DND-41 (cell line): ENCODE data around the gene CYP4A22.

Experiments used
- EZH2 ChIP-seq: IDR thresholded peaks from 3 replicates; pipeline ENCODE4 v1.6.1; 2012; ENCODE audit warnings: borderline replicate concordance, low read depth, mild to moderate bottlenecking, moderate library complexity, low read length, inconsistent platforms; ENCODE audit not compliant: severe bottlenecking
- TF ChIP-seq, protein P1 (sequence below): IDR thresholded peaks from 2 replicates; pipeline ENCODE4 v1.5.1; 2012; ENCODE audit warnings: borderline replicate concordance, low read length, moderate library complexity, mild to moderate bottlenecking; ENCODE audit not compliant: poor library complexity, severe bottlenecking; ENCODE audit errors: extremely low read depth

- TF ChIP-seq, protein P1, sequence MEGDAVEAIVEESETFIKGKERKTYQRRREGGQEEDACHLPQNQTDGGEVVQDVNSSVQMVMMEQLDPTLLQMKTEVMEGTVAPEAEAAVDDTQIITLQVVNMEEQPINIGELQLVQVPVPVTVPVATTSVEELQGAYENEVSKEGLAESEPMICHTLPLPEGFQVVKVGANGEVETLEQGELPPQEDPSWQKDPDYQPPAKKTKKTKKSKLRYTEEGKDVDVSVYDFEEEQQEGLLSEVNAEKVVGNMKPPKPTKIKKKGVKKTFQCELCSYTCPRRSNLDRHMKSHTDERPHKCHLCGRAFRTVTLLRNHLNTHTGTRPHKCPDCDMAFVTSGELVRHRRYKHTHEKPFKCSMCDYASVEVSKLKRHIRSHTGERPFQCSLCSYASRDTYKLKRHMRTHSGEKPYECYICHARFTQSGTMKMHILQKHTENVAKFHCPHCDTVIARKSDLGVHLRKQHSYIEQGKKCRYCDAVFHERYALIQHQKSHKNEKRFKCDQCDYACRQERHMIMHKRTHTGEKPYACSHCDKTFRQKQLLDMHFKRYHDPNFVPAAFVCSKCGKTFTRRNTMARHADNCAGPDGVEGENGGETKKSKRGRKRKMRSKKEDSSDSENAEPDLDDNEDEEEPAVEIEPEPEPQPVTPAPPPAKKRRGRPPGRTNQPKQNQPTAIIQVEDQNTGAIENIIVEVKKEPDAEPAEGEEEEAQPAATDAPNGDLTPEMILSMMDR: no peak
- no peak for TF ChIP-seq EZH2
Measured at GRCh38 chr1:47187231-47187925, 50.1 kb downstream of the CYP4A22 start.
